Hematopoietic multipotent progenitor cell treated with erythropoietin and hydrocortisone succinate and interleukin-3 and kit ligand, for 8 days (in vitro differentiated cells): Measurements from ENCODE around the gene MARS1.
A peak's percentile ranks its signal among the peaks of the same experiment; 100 is the strongest.

ENCODE experiments used
- DNase-seq: peaks from one replicate; pipeline ENCODE4 v3.0.0-alpha.2; 2015

The MARS1 gene

GRCh38 chr12:57518920-57519795 lies 31.3 kb downstream of the MARS1 start:
- no peak for DNase-seq

- DNase-seq = peak; percentile 46
Measured at GRCh38 chr12:57519796-57520052, 31.9 kb downstream of the MARS1 start.

DNA sequence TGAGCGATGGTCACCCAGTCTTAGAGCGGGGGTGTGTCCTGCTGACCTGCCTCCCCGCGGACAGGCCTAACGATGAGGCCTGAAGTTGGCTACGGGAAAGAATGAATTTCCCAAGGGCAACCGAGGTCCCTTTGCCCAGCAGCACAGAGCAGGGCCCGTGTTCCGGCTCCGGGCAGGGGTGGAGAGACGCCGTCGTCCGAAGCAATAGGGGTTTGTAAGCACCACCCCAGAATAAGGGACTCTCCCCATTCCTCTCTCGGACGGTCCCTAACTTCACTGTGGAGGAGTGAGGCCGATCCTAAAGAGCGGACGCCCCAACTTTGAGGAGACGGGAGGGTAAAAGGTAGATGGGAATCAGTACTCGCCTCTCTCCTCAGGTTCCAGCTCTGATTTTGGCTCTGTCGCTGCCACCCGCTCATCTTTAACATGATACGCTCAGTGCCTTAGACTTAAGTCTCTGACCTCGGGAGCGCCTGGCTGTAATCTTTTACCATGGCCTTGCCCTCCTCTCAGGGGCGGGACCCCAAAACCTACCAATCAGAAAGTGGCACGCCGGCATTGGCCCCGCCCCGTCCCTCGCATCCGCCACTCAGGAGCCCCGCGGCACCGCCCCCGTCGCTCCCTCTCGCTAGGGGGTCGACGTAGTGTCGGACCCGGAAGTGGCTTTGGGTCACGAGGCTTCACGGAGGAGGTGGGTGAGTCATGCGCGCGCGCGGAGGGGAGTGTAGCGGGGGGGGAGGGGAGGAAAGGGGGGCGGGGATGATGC lies 32.4 kb downstream of the MARS1 start, which contains the start of gene DDIT3:
DDIT3 (minus strand) TSS at position 462 of the 766 bp plus-strand sequence. CDS start 3,108 bp downstream, outside the sequence.
- peak; percentile 99 for DNase-seq

GRCh38 chr12:57521525-57522010 lies 33.7 kb downstream of the MARS1 start:
- no peak for DNase-seq

- DNase-seq = peak; percentile 93
Measured at GRCh38 chr12:57522011-57522886, 34.4 kb downstream of the MARS1 start, which contains the start of gene MBD6. TSS of gene MBD6 (plus strand) at chr12:57522824. CDS start at chr12:57524304, 1,480 bp downstream.

DNA sequence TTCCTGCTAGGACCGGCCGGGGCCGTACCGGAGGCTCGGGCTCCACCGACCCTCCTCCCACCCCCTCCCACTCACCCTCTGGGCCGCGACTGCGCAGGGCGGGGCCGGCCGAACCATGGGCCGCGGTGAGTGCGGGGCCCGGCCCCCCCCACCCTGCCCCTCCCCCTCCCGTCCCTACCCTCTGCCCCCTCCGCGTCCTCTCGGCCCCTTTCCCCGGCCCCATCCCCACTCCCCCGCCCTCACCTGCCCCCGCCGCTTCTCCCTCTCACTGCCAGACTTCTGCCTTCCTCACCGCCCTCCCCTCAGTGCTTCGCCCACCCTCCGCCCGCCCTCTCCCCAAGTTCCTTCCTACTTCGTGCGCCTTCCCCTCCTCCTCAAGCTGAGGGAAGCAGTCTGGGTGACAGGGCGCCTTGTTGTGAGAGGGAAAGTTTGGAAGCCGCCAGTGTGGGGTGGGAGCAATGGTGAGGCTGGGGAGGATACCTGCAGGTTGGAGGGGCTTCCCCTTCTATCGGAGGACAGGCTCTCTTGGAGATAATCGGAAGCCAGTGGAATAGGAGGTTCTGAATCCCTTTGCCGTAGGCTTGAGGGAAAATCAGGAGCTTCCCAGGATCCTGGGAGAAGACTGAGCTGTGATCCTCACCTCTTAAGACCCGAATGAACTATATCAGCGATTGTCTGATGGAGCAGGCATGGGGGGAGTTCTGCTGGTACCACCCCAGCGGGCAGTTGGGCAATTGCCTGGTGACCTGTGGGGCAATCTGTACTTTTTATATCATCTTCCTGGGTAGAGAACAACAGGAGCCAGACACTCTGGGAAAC lies 35.2 kb downstream of the MARS1 start:
- DNase-seq = peak; percentile 39

- DNase-seq = no peak
Measured at GRCh38 chr12:57523706-57524614, 36.1 kb downstream of the MARS1 start.

GRCh38 chr12:57524814-57525614 lies 37.1 kb downstream of the MARS1 start:
- no peak for DNase-seq

GRCh38 chr12:57525615-57526383 lies 37.9 kb downstream of the MARS1 start:
- no peak for DNase-seq

DNA sequence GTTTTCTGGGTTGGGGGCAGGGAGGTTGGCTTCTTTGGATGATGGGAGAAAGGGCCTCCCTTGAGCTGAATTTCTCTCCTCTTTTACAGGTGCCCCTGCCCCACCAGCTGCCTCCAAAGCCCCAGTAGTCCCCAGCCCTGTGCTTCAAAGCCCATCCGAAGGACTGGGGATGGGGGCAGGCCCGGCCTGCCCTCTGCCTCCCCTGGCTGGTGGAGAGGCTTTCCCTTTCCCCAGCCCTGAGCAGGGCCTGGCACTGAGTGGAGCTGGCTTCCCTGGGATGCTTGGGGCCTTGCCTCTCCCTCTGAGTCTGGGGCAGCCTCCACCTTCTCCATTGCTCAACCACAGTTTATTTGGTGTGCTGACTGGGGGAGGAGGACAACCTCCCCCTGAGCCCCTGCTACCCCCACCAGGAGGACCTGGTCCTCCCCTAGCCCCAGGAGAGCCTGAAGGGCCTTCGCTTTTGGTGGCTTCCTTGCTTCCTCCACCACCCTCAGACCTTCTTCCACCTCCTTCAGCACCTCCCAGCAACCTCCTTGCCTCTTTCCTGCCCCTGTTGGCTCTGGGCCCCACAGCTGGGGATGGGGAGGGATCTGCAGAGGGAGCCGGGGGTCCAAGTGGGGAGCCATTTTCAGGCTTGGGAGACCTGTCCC lies 38.7 kb downstream of the MARS1 start:
- DNase-seq = no peak

DNA sequence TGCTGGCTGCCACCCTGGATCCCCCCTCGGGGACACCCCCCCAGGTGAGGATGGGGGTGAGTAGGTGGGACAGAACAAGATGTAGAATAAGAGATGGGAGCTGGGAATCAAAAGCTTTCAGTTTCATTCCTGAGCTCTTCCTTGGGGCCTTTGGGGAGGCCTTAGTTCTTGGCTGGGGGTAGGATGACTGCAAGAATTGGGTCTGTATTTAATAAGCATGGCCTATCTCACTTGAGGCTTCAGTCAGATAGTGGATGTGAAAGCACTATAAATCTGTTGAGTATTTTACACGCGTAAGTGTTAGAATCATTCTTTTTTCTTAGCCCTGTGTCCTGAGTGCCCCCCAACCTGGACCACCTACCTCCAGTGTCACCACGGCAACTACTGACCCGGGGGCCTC lies 39.3 kb downstream of the MARS1 start:
- no peak for DNase-seq

GRCh38 chr12:57528176-57528575 lies 40.3 kb downstream of the MARS1 start:
- DNase-seq = no peak

DNA sequence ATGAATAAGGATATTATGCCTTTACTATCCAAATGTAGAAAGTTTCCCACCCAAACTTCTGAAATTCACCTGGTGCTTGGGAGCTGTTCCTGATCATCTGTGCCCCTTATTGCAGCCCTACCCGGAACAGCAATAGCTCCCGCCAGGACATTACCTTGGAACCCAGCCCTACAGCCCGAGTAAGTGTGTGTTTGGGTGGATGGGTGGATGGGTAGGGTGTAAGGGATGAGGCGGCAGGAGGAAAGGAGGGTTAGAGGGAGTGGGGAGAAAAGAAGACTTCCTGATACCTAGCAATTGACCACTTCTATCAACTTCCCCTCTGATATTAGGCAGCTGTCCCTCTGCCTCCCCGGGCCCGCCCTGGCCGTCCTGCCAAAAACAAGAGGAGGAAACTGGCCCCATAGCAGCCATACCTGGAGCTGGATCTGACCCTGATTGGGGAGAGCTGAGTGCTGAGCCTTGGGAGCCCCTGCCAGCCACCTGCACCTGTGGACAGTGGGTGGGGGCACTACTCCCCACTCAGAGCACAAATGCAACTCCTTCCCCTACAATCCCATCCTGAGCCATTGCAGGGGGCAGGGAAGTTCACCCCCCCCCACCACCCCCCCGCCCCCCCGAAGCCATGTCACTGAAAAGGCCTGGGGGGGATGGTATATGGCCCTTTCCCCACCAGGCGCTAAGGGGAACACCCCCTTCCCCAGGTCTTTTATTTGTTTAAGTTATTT lies 41.1 kb downstream of the MARS1 start:
- no peak for DNase-seq

DNA sequence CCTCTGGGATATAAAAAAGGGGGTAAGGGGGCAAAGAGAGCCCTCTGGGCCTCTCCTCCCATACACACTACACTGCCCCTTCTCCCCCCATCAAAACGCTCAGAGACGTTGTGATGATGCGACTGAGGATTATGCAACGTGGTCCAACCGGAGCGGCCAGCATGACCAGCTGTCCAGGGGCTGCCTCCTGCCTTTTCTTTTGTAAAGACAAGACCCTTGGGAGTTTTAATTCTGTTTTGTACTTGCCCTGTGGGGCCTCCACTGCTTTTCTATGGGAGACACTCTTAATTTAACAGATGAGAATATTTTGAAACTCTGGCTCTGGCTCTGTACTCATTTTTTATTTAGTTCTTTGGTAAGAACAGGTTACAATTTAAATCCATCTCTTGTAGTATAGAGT lies 42.0 kb downstream of the MARS1 start:
- DNase-seq = no peak

DNA sequence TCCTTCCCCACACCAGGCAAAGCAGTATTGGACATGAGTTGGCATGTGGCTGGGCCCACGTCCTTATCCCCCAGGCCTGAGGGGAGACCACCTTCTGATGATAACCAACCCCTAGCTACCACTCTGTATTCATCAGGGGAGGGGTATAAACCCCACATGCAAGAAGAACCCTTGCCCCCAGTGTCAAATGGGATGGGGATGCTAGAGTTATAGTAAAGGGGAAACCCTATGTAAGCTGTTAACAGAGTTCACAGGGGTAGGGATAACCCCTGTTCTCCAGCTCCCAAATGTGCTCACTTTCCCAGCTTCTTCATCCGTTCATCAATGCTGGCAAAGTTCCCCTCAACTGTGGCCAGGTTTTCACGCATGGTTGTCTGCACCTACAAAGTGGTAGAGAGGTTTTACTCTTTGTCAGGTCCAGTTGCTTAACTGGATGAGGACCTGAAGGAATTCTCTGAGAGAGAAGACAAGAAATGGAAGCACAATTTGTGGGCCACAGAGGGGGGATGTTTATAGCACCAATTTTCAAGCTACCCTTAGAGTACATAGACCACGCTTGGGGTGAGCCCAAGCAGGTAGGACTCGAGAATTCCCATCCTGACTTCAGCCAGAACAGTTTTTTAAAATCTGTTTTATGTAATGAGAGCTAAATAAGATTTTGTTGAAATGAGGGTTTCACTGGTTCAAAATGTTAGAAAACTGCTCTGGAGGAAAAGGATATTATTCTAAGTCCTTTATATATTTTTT lies 42.7 kb downstream of the MARS1 start:
- no peak for DNase-seq

DNA sequence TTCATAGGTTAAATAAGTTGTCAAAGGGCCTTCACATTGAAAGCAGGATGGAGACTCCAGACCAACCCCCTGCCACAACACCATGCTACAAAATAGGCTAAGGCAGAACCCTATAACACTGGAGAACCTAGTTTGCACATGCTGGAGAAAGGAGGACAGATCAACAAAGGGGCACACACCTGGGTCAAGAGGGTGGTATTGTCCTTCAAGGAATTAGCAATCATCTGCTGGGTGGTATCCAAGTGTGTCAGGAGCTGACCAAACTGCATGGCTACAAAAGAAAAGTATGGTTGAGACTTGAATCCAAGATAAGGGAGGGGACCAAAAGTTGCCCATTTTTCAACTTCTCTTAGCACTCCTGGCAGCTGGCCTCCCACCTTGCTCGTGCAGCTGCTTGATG lies 44.0 kb downstream of the MARS1 start:
- DNase-seq = no peak

- no peak for DNase-seq
Measured at GRCh38 chr12:57533108-57533507, 45.2 kb downstream of the MARS1 start.
